ENCODE data around the gene MNAT1.
"Not testable (repeated sequence)": the region's sequence is repeated elsewhere in the genome, so short reads cannot be mapped to it uniquely, and the experiment has no call there.

Gene MNAT1

GRCh38 chr14:60738843-60739508 is 4.4 kb downstream of the MNAT1 start:
- DNase-seq (ENCODE audit: low spot score) = no peak

DNA sequence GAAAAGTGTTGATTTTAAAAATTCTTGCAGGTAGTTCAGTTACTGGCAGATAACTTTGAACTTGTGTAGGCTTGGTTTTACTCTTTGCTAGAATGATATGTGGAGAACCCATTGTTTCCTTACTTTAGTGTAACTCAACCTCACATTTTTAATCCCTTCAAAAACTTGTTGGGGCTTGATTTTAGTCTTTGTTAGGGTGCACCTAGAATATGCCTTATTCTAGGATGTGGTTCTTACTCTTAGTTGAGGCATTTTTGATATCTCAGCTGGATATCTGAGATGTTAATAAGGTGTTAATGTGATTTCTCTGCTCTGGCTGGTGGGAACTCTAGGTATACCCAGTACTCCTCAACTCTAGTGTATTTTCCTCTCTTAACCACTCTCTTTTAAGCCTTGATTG is 10.0 kb downstream of the MNAT1 start:
- no peak for DNase-seq (ENCODE audit: low spot score)

DNA sequence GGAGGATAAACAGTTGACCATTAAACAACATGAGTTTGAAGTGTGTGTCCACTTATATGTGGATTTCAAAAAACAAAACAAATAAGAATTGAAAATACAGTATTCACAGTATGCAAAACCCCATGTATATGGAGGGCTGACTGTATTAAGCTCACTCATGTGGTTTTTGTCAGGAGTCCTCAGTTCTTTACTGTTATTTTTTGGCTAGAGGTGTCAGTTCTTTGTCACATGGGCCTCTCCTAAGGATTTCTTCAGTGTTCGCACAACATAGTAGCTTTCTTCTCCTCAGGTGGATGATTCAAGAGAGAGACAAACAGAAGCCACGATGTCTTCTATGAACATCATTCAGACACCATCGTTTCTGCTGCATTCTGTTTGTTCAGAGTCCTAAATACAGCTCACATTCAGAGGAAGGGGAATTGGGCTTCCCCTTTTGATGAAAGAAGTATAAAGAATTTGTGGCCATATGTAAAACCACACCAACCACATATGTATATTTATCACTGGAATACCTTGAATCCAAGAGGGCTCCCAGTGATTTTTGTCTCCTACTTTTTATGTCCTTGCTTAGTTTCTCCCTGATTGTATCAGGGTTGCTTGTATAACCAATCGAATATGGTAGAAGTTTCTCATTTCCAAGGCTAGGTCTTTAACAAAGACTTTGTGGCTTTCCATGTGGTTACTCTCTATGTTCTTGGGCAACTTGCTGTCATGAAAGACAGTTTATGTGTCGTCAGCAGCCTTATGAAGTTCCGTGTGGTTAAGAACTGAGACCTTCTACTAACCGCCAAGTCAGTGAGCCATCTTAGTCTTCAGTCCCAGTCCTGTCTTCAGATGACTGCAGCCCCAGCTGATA is 18.9 kb downstream of the MNAT1 start:
- DNase-seq (ENCODE audit: low spot score) = no peak

DNA sequence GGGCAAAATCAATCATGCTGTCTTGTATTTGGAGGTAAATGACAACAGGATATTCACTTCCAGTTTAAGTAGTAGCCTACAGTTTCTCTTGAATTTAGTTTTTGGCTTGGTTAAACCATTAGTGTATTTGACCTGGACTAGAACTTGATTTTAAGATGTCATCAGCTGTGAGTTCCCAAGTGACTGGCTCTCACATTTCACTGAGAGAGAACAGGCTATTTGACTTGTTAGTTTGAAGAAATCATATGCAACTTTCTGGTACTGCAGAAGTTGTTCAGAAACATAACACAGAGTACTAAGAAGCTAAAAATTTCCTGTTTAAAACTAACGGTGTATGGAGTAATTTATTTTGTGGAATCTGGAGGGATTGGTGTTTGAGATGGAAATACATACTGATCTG is 22.3 kb downstream of the MNAT1 start:
- no peak for DNase-seq (ENCODE audit: low spot score)

GRCh38 chr14:60757567-60758002 is 23.0 kb downstream of the MNAT1 start:
- no peak for DNase-seq (ENCODE audit: low spot score)

DNA sequence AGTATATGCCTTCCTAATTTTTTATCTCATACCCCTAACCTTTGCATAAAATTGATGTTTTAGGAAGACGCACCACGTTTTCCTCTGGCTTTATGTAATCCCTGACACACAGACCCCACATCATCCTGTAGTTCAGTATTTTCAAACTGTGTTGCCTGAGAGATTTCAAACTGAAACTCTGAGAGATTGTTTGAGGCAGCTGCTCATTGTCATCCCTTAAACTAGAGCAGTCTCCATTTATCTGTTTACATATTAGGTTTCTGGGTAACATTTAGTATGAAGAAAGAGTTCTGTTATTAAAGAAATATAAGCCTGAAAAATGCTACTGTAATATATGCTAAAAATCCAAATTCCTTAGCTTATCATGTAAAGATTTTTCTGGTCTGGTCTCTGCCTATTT is 24.3 kb downstream of the MNAT1 start:
- DNase-seq (ENCODE audit: low spot score) = no peak

- DNase-seq (ENCODE audit: low spot score) = no peak
Observed at GRCh38 chr14:60760209-60760608, 25.6 kb downstream of the MNAT1 start.

DNA sequence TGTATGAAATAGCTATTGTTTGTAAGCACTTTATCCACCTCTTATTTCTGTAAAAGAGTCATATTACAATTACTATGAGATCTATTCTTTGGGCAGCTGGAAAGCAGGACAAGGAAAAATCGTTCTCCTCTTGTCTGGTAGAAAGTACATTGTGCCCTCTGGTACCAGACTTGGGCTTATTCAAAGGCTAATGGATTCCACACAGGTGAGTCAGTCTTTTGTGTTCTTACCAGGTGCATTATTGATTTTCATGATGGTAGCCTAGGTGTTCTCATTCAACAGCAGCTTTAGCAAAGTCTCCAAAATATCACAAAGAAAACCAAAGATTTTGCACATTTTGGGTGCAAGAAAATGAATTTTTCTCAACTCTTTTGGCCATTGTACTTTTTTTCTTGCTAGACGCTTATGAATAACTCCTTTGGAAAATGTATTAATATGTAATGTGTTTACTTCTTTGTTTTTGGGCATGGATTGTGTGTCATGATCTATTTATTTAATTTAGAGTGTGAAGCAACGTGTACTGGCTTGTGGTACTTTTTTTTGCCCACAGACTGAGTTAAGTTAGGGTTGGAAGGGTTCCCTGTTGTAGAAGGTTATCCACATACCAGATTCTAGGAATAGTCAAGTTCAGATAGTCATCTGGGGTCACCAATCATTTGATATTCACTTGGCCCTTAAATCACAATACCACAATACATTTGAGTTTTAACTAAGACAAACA is 26.2 kb downstream of the MNAT1 start:
- peak; percentile 53 for DNase-seq (ENCODE audit: low spot score)

GRCh38 chr14:60768602-60769001 is 34.0 kb downstream of the MNAT1 start:
- no peak for DNase-seq (ENCODE audit: low spot score)

GRCh38 chr14:60771117-60771516 is 36.6 kb downstream of the MNAT1 start:
- DNase-seq (ENCODE audit: low spot score) = no peak

- DNase-seq (ENCODE audit: low spot score) = no peak
Observed at GRCh38 chr14:60773558-60773957, 39.0 kb downstream of the MNAT1 start.

- DNase-seq (ENCODE audit: low spot score) = no peak
Observed at GRCh38 chr14:60775296-60775695, 40.7 kb downstream of the MNAT1 start.

DNA sequence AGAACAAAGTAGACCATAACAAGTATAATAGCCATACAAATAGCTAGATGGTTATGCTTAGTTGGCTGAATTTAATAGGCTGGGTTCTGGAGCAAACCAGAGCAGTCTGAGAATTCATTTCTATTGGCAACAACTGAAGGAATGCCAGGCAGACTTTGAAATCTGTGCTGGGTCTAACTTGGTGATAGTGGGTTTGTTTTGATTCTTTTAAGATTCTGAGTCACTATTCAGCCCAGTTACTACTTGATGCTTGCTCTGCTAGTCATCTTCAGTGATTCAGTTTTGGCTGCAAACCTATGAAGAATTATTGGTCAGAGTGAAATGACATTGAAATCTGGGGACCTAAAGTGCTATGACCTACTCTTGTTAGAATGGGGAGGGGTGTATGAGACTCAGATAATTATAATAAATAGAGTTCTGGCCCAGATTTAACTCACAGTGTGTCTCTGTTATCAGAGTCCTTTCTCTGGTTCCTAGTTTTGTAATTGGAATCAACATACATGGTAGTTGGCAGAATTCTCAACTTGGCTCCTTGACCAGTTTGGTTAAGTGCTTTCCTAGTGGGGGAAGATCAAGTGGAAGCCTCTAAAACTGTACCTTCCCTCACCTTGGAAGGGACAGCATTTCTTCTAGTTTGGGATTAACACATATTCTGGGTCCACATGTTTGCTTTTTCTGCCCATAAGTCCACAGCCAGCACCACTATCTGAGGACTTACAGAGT is 43.5 kb downstream of the MNAT1 start:
- DNase-seq (ENCODE audit: low spot score) = no peak

DNA sequence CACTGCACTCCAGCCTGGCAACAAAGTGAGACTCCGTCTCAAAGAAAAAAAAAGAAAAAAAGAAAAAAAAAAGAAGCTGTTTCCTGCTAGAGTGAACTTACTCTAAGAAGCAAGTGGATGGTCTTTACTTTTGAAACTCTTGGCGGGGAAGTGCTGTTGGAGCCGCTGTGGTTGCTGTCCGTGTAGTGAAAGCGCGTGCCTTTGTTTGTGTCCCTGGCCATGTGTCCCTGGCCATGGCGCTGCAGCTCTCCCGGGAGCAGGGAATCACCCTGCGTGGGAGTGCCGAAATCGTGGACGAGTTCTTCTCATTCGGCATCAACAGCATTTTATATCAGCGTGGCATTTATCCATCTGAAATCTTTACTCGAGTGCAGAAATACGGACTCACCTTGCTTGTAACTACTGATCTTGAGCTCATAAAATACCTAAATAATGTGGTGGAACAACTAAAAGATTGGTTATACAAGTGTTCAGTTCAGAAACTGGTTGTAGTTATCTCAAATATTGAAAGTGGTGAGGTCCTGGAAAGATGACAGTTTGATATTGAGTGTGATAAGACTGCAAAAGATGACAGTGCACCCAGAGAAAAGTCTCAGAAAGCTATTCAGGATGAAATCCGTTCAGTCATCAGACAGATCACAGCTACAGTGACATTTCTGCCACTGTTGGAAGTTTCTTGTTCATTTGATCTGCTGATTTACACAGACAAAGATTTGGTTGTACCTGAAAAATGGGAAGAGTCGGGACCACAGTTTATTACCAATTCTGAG is 45.4 kb downstream of the MNAT1 start:
- not testable (repeated sequence) for DNase-seq (ENCODE audit: low spot score)

- DNase-seq (ENCODE audit: low spot score) = not testable (repeated sequence)
Observed at GRCh38 chr14:60780558-60780957, 46.0 kb downstream of the MNAT1 start.

- DNase-seq (ENCODE audit: low spot score) = no peak
Observed at GRCh38 chr14:60786905-60787304, 52.3 kb downstream of the MNAT1 start.

DNA sequence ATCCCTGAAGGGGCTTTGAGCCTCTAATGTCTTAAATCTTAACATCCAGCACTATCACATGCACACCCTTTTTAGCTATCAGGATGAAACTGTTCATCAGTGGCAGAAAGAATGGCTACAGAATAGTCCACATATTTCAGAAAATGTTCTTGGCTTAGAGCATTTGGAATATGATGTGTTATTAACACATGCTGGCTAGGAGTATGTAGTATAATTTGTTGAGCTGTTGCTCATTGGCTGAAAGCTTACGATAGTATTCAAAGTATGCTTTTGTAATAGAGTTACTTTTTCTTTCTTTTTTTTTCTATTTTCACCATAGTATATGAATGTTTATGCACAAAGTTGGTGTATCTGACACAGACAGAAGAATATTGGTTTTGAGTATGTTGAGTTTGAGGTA is 55.1 kb downstream of the MNAT1 start:
- DNase-seq (ENCODE audit: low spot score) = no peak

DNA sequence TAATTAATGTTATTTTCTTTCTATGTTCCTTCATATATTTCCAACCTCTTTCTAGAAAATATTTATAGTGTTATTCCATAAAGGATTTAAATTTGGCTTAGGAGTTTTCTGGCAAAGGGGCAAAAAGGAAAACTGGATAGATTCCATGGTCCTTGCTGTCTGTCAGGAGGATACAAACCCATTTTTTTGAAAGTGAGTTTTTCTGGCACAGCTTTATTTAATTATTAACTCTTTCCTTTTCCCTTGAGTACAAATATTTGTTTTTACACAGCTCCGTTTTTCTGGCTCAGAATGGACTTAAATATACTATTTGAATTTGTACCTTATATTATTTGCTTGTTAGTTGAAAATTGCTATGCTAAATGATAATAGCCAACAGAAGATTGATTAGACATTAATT is 56.3 kb downstream of the MNAT1 start:
- no peak for DNase-seq (ENCODE audit: low spot score)

DNA sequence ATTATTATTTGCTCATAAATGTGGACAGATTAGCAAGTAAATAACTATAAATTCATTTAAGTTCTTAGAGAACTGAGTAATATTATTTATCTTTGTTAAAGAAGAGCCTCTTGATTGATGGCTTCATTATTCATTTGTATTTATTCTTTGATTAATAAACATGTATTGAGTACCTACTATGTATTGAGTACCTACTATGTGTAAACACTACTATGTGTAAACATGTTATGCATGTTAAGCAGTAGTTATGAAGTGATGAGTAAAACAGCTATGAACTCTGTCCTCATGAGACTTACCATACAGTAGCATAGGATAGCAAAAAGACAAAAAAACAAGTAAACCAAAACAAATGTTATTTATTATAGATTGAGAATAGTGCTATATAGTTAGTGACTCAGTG is 61.9 kb downstream of the MNAT1 start:
- no peak for DNase-seq (ENCODE audit: low spot score)

DNA sequence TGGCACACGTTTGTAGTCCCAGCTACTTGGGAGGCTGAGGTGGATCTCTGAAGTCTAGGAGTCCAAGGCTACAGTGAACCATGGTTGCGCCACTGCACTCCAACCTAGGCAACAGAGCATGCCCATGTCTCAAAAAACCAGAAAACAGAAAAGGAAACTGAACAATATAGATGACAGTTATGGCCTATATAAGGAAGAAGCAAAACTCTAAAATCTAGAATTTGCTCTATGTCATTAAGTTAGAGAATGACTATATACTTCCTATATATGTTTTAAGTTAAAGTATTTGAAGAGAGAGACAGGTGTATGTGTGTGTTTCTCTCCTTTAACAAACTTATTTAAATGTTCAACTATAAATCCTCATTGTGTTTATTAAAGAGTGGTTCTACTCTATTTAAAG is 65.8 kb downstream of the MNAT1 start:
- no peak for DNase-seq (ENCODE audit: low spot score)

DNA sequence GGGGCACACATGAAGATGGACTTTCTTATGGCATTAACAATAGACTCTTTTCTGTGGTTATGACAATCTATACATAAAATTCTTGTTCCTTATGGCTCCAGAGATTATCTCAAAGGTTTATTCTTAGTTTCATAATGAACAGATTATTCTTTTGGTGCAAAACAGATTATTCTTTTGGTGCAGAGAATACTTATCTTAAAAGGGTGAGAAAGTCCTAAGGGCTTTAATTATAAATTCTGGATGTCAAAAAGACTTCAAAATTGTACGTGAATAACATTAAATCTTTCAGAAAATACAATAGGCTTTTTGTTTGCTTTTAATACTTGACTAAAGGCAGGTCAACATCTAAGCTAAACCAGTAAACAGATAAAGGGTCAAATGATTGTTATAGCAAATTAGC is 69.3 kb downstream of the MNAT1 start:
- DNase-seq (ENCODE audit: low spot score) = no peak
